ENCODE data around the gene SPINK2. TPM values are rescaled to one million over a fixed set of nuclear protein-coding genes. Genes with fewer than 3 reads are reported as not detected.

Gene SPINK2
- total and polyA plus RNA-seq, 10 of the 15 experiments (the other 5 are each of a cell fraction or from before 2014, with no cell fraction given) = 0.13 to 1.0 (median 0.61) TPM; not detected in 1

GRCh38 chr4:56870946-56871345 is 49.4 kb upstream of the SPINK2 start (continued):
- TF ChIP-seq YBX1 (IDR thresholded peaks at IDR 0.05) (no peak), RAD51 (IDR thresholded peaks at IDR 0.05) (no peak)

- POLR2A ChIA-PET = no interaction called here
- no peaks in the 10 kb centered on the region for H3K9me3 ChIP-seq (replicated peaks; ENCODE audit: control insufficient read depth, insufficient read depth, low read length)
- H3K4me1 ChIP-seq (ENCODE audit: control insufficient read depth, insufficient read depth, low read length) = peaks cover 22% of the 10 kb centered on the region
- WGBS (ENCODE audit: insufficient coverage, insufficient replicate concordance, low lambda C conversion rate, missing lambda C conversion rate) = 15% methylated on average over 7 of the region's 7 CpGs
- no peak overlapping the region for H3K9ac ChIP-seq (ENCODE audit: control insufficient read depth, insufficient read depth, low read length)
- H3K4me2 ChIP-seq (ENCODE audit: control insufficient read depth, insufficient read depth) = no peak overlapping the region; the same call in 1 of the 2 replicates
- in situ Hi-C loops (cut with MboI) = no loop called here
- RAD21 ChIA-PET (ENCODE audit: unreplicated experiment) = no interaction called here
- FAIRE-seq (no peak), ATAC-seq (peak; percentile 59), DNase-seq (ENCODE audit: low read depth, low spot score) (no peak)
- no peak overlapping the region for H3K27ac ChIP-seq (ENCODE audit: control insufficient read depth, insufficient read depth)
- intact Hi-C loops (cut with micrococcal nuclease; ENCODE audit: unreplicated experiment) = loop anchor here (5.0 kb wide), 1 partner anchor 44 kb away; the partner anchor contains the start of gene REST
- TF ChIP-seq JUNB (IDR thresholded peaks at IDR 0.05) (peak; percentile 68), EZH2 (IDR thresholded peaks at IDR 0.05; ENCODE audit: borderline replicate concordance, control insufficient read depth, low read depth, low read length) (no peak), NR2C2 (IDR thresholded peaks at IDR 0.05; ENCODE audit: borderline replicate concordance, control insufficient read depth, insufficient read length, low read depth) (no peak), IKZF1 (conservative IDR thresholded peaks at IDR 0.05) (0 out of 2 replicates have a peak, but pooled peaks have one; percentile 28), YBX1 (IDR thresholded peaks at IDR 0.05) (no peak), NRF1 (conservative IDR thresholded peaks at IDR 0.05; ENCODE audit: low read depth, low read length) (no peak), BCL11A (IDR thresholded peaks at IDR 0.05; ENCODE audit: low read depth, low read length) (0 out of 2 replicates have a peak, but pooled peaks have one; percentile 29), TCF12 (IDR thresholded peaks at IDR 0.05; ENCODE audit: low read depth, low read length) (no peak), SPI1 (IDR thresholded peaks at IDR 0.05; ENCODE audit: borderline replicate concordance, insufficient read depth, low read depth, low read length) (peak; percentile 28; the same call in 1 of the 2 replicates), NFIC (IDR thresholded peaks at IDR 0.05; ENCODE audit: low read depth, low read length) (peak; percentile 61), IKZF2 (IDR thresholded peaks at IDR 0.05) (peak; percentile 37 to 48; a peak in 3 of 4 replicates), MAX (IDR thresholded peaks at IDR 0.05; ENCODE audit: low read depth, low read length) (no peak), SMARCA5 (IDR thresholded peaks at IDR 0.05) (no peak), KDM1A (IDR thresholded peaks at IDR 0.05; ENCODE audit: borderline replicate concordance) (no peak), RUNX3 (IDR thresholded peaks at IDR 0.05; ENCODE audit: low read length) (peak; percentile 90), POLR2A (IDR thresholded peaks at IDR 0.05; ENCODE audit: low read depth, low read length) (no peak), SUZ12 (IDR thresholded peaks at IDR 0.05; ENCODE audit: unreplicated experiment) (no peak), EED (IDR thresholded peaks at IDR 0.05; ENCODE audit: low read depth) (peak; percentile 61; the same call in 1 of the 2 replicates)
- no TSS peak for BruUV-seq (replicated peaks)
- SMC1A ChIA-PET (ENCODE audit: uncharacterized antibody, unreplicated experiment) = no interaction called here
- CTCF ChIA-PET = no interaction called here
- H3K36me3 ChIP-seq (ENCODE audit: control insufficient read depth in 2 of 2, insufficient read depth in 2 of 2, low read length in 1 of 2) = no peaks in the 10 kb centered on the region
- no peak overlapping the region for H2AFZ ChIP-seq (ENCODE audit: control insufficient read depth, low read depth, low read length)
- no peak overlapping the region for H3K4me3 ChIP-seq
- H3K27me3 ChIP-seq (replicated peaks in 1 of 2; ENCODE audit: control insufficient read depth in 2 of 2, insufficient read depth in 2 of 2, low read length in 1 of 2) = no peaks in the 10 kb centered on the region
- no peaks in the 10 kb centered on the region for H3K79me2 ChIP-seq (ENCODE audit: control insufficient read depth, insufficient read depth, low read length)
- no peaks in the 10 kb centered on the region for H4K20me1 ChIP-seq (ENCODE audit: control insufficient read depth, insufficient read depth)
Measured at GRCh38 chr4:56863441-56864139, 42.1 kb upstream of the SPINK2 start.

Measured in GM12878 (cell line).